Testis (tissue), 3 donors: ENCODE results near the gene NTM. TPM values are rescaled to one million over a fixed set of nuclear protein-coding genes. Genes with fewer than 3 reads are reported as not detected.

Experiments used
- DNase-seq: peaks from one replicate; pipeline ENCODE4 v3.0.0-alpha.2; 2019
- H3K27ac ChIP-seq, 2 donors: fragments of 200-600 bp; sonication (generic); one replicate each; pipeline ENCODE4 v1.5.1; 2019
- H3K27me3 ChIP-seq: fragments of 200-600 bp; sonication (generic); one replicate; pipeline ENCODE4 v1.5.1; 2019
- H3K36me3 ChIP-seq: fragments of 200-600 bp; sonication (generic); one replicate; pipeline ENCODE4 v1.5.1; 2017; ENCODE audit warnings: low read depth; ENCODE audit errors: missing control alignments
- H3K4me1 ChIP-seq: fragments of 200-600 bp; sonication (generic); one replicate; pipeline ENCODE4 v1.5.1; 2019
- H3K4me3 ChIP-seq, 2 donors: fragments of 200-600 bp; sonication (generic); one replicate each; pipeline ENCODE4 v1.5.1; 2017 to 2019
- H3K9me3 ChIP-seq: fragments of 200-600 bp; sonication (generic); one replicate; pipeline ENCODE4 v1.5.1; 2017
- CTCF ChIP-seq, 3 experiments: fragments of 450-650 bp in 2 of 3; fragments of 200-600 bp in 1 of 3; sonication (generic) in 1 of 3; IDR thresholded peaks; one replicate each; pipeline ENCODE4 v1.5.1; 2016 to 2019; ENCODE audit warnings: antibody characterized with exemption in 3 of 3, mild to moderate bottlenecking in 2 of 3, moderate library complexity in 1 of 3
- POLR2A ChIP-seq: fragments of 450-650 bp; IDR thresholded peaks from one replicate; pipeline ENCODE4 v1.6.1; 2017; ENCODE audit warnings: antibody characterized with exemption, mild to moderate bottlenecking, moderate library complexity
- WGBS, 2 donors: methylation state at CpG; one replicate each; pipeline ENCODE4 v1.1.5; 2018; 5-methylcytosine and 5-hydroxymethylcytosine counted together
- intact Hi-C: fragments of 100-400 bp; cut with DNase I; formaldehyde crosslinking; loops from one replicate; pipeline ENCODE4 v1.15.1; 2023; ENCODE audit warnings: low total_unique reads
- polyA plus RNA-seq: library from polyadenylated mRNA; stranded (reverse); fragments of 350-450 nt; fragmentation: Illumina TruSeq; extraction: RNeasy Lipid Tissue Mini Kit (QIAGEN cat#74804); gene quantifications from one replicate; pipeline ENCODE4 v1.2.3, GENCODE V29; 2014; ENCODE audit warnings: low read depth, low replicate concordance; ENCODE audit not compliant: insufficient read depth
- total RNA-seq, 2 donors: library from RNA; depleted of rRNA; stranded (reverse); fragments of >200 nt; gene quantifications; one replicate each; pipeline ENCODE4 v1.2.3, GENCODE V29; 2016

Gene NTM
- total and polyA plus RNA-seq, 3 donors from 2014 or later, result 1.7 to 4.5 (median 1.8) TPM

GRCh38 chr11:131815590-131815989 is 445.2 kb downstream of the NTM start:
- no peaks in the 10 kb centered on the region for H3K36me3 ChIP-seq
- H3K4me1 ChIP-seq, result no peaks in the 10 kb centered on the region
- TF ChIP-seq CTCF (IDR thresholded peaks at IDR 0.05), result no peak
- TF ChIP-seq POLR2A, result no peak
- H3K27ac ChIP-seq, result no peak overlapping the region
- intact Hi-C loops, result no loop called here
- no peaks in the 10 kb centered on the region for H3K27me3 ChIP-seq
- 20 to 27% methylated on average over 11 of the region's 11 CpGs for WGBS, 2 donors
- no peak overlapping the region for H3K4me3 ChIP-seq
- no peak for DNase-seq
- no peaks in the 10 kb centered on the region for H3K9me3 ChIP-seq

DNA sequence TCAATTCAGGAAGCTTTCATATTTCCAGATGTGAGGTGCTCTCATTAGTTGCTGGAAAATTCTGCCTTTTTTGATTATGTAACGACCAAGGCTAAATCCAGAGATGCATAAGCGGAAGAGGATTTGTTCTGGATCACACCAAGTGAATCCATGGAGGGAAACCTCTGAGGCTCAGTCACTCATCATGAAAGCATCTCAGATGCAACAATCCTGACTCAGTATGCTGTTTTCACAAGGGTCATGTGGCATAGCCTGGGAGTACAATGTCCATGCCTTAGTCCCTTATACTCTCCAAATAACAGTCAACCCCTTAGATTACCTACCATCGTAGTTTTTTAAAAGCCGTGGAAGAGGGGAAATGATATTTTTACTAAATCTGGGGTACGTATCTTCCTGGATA is 445.6 kb downstream of the NTM start:
- Histone ChIP-seq H3K36me3 (no peaks in the 10 kb centered on the region), H3K27me3 (no peaks in the 10 kb centered on the region), H3K9me3 (no peaks in the 10 kb centered on the region), H3K4me3 (no peak overlapping the region), H3K4me1 (no peaks in the 10 kb centered on the region), H3K27ac (no peak overlapping the region)
- intact Hi-C loops, result no loop called here
- WGBS, 2 donors, result 58 to 72% methylated on average over 5 of the region's 5 CpGs
- no peak for TF ChIP-seq POLR2A
- no peak for TF ChIP-seq CTCF (IDR thresholded peaks at IDR 0.05)
- DNase-seq, result no peak

- DNase-seq, result no peak
- no peaks in the 10 kb centered on the region for H3K4me1 ChIP-seq
- no peaks in the 10 kb centered on the region for H3K27me3 ChIP-seq
- no peaks in the 10 kb centered on the region for H3K9me3 ChIP-seq
- WGBS, 2 donors, result 77 to 92% methylated on average over 6 of the region's 6 CpGs
- no peak for TF ChIP-seq CTCF (IDR thresholded peaks at IDR 0.05)
- TF ChIP-seq POLR2A, result no peak
- intact Hi-C loops, result no loop called here
- H3K27ac ChIP-seq, result no peak overlapping the region
- H3K4me3 ChIP-seq, result no peak overlapping the region
- no peaks in the 10 kb centered on the region for H3K36me3 ChIP-seq
Measured at GRCh38 chr11:131817687-131818188, 447.3 kb downstream of the NTM start.

GRCh38 chr11:131819865-131820264 is 449.4 kb downstream of the NTM start:
- no peak for TF ChIP-seq POLR2A
- TF ChIP-seq CTCF (IDR thresholded peaks at IDR 0.05), result no peak
- Histone ChIP-seq H3K36me3 (no peaks in the 10 kb centered on the region), H3K4me3 (no peak overlapping the region), H3K4me1 (no peaks in the 10 kb centered on the region), H3K9me3 (no peaks in the 10 kb centered on the region), H3K27me3 (no peaks in the 10 kb centered on the region), H3K27ac (no peak overlapping the region)
- intact Hi-C loops, result no loop called here
- DNase-seq, result no peak
- WGBS, 2 donors, result 88 to 94% methylated on average over 10 of the region's 10 CpGs

DNA sequence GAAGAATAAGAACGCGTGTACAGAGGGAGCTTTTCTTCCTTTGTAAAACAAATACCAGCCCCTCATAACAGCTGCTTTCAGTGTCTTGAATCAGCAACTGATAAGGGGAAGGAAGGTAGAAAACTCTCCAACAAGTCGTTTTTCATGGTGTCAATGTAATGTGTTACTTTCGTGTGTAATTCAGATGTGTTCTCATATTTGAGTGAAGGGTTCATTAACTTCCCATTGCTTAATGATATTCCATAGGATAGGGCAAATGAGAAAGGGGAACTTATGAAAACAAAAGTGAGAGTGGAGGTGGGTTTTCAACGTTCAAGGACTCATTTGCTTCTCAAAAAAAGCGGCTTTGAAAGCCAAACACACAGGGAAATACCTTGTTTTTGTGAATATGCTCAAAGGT is 452.1 kb downstream of the NTM start:
- 39 to 49% methylated on average over 6 of the region's 6 CpGs for WGBS, 2 donors
- TF ChIP-seq POLR2A (no peak), CTCF (IDR thresholded peaks at IDR 0.05) (no peak)

More for the DNA sequence above, 452.1 kb downstream of the NTM start:
- intact Hi-C loops, result no loop called here
- H3K36me3 ChIP-seq, result no peaks in the 10 kb centered on the region
- no peaks in the 10 kb centered on the region for H3K27me3 ChIP-seq
- H3K27ac ChIP-seq, result no peak overlapping the region
- DNase-seq, result no peak
- H3K9me3 ChIP-seq, result no peaks in the 10 kb centered on the region
- H3K4me3 ChIP-seq, result no peak overlapping the region
- H3K4me1 ChIP-seq, result no peaks in the 10 kb centered on the region
